Common myeloid progenitor, CD34-positive (primary cell): ENCODE data around the gene DRC3.
"Not testable (repeated sequence)": the region's sequence is repeated elsewhere in the genome, so short reads cannot be mapped to it uniquely, and the experiment has no call there.

ENCODE experiments used
- CTCF ChIA-PET: fragments of 350-600 bp; sonication (Branson Sonifier 250); formaldehyde crosslinking; loops from one replicate; lab custom pipeline; 2021; ENCODE audit warnings: antibody characterized with exemption; lab: Charles Lee
- POLR2A ChIA-PET: fragments of 350-600 bp; sonication (Branson Sonifier 250); formaldehyde crosslinking; loops from one replicate; lab custom pipeline; 2021; ENCODE audit warnings: antibody characterized with exemption; lab: Charles Lee
- DNase-seq, 3 donors: peaks; one replicate each; pipeline versions ENCODE4 v3.0.0 to v3.0.0-alpha.2; 2013
- H3K27ac ChIP-seq, 2 experiments: 1 replicate in 1 of 2; 2 replicates in 1 of 2; pipeline ENCODE4 v1.7.0; 2013; ENCODE audit warnings: inconsistent platforms in 2 of 2, low read length in 2 of 2, mild to moderate bottlenecking in 2 of 2, low read depth in 1 of 2, moderate library complexity in 1 of 2; ENCODE audit not compliant: severe bottlenecking in 2 of 2, insufficient read depth in 1 of 2, poor library complexity in 1 of 2
- H3K27me3 ChIP-seq, 5 experiments: replicated peaks in 2 of 5; 1 replicate in 3 of 5; 2 replicates in 2 of 5; pipeline versions ENCODE4 v1.6.1 to v1.7.0; 2013; ENCODE audit warnings: low read length in 4 of 5, mild to moderate bottlenecking in 2 of 5, moderate library complexity in 2 of 5, inconsistent platforms in 1 of 5; ENCODE audit not compliant: insufficient read depth in 5 of 5, control insufficient read depth in 4 of 5
- H3K36me3 ChIP-seq, 4 experiments: 1 replicate in 2 of 4; 2 replicates in 2 of 4; pipeline versions ENCODE4 v1.6.1 to v1.7.0; 2013; ENCODE audit warnings: low read length in 3 of 4, control low read depth in 1 of 4, mild to moderate bottlenecking in 1 of 4; ENCODE audit not compliant: control insufficient read depth in 4 of 4, insufficient read depth in 4 of 4
- H3K4me1 ChIP-seq, 4 experiments: 1 replicate in 3 of 4; 2 replicates in 1 of 4; pipeline versions ENCODE4 v1.6.1 to v1.7.1; 2013; ENCODE audit warnings: low read length in 3 of 4, mild to moderate bottlenecking in 3 of 4, control low read depth in 1 of 4, inconsistent platforms in 1 of 4, moderate library complexity in 1 of 4; ENCODE audit not compliant: control insufficient read depth in 4 of 4, insufficient read depth in 4 of 4; ENCODE audit errors: control extremely low read depth in 1 of 4
- H3K4me3 ChIP-seq, 7 experiments: 1 replicate in 4 of 7; 2 replicates in 3 of 7; pipeline versions ENCODE4 v1.5.1 to v1.7.0; 2013; ENCODE audit warnings: mild to moderate bottlenecking in 7 of 7, low read length in 6 of 7, moderate library complexity in 6 of 7, inconsistent platforms in 2 of 7, low read depth in 2 of 7, control low read depth in 1 of 7; ENCODE audit not compliant: insufficient read depth in 4 of 7, control insufficient read depth in 1 of 7; ENCODE audit errors: extremely low read depth in 1 of 7
- H3K9me3 ChIP-seq, 5 experiments: 1 replicate in 4 of 5; 2 replicates in 1 of 5; pipeline versions ENCODE4 v1.6.1 to v1.7.1; 2013; ENCODE audit warnings: low read length in 4 of 5, mild to moderate bottlenecking in 2 of 5, inconsistent platforms in 1 of 5, low read depth in 1 of 5, moderate library complexity in 1 of 5; ENCODE audit not compliant: control insufficient read depth in 4 of 5, insufficient read depth in 2 of 5; ENCODE audit errors: control extremely low read depth in 1 of 5
- WGBS: methylation state at CpG from one replicate; pipeline ENCODE4 v1.1.5; 2013; ENCODE audit not compliant: insufficient coverage; 5-methylcytosine and 5-hydroxymethylcytosine counted together

DRC3 gene

GRCh38 chr17:17934806-17935205, 37.9 kb upstream of the DRC3 start:
- POLR2A ChIA-PET = no interaction called here
- no peaks in the 10 kb centered on the region for H3K36me3 ChIP-seq
- CTCF ChIA-PET = interaction anchor here (0.9 to 1.7 kb wide), 3 partner anchors 10 to 31 kb away, joined by 3 to 5 read pairs (median 3); no protein-coding TSS in a partner anchor
- WGBS = 21% methylated on average over 3 of the region's 3 CpGs
- no peak overlapping the region for H3K4me3 ChIP-seq
- H3K27ac ChIP-seq = no peak overlapping the region
- H3K27me3 ChIP-seq = no peaks in the 10 kb centered on the region
- H3K4me1 ChIP-seq = peaks cover 4 to 27% (median 15%) of the 10 kb centered on the region in 4 experiments
- no peaks in the 10 kb centered on the region for H3K9me3 ChIP-seq
- peak in 2 of 3 donors; percentile 42 to 60 for DNase-seq

DNA sequence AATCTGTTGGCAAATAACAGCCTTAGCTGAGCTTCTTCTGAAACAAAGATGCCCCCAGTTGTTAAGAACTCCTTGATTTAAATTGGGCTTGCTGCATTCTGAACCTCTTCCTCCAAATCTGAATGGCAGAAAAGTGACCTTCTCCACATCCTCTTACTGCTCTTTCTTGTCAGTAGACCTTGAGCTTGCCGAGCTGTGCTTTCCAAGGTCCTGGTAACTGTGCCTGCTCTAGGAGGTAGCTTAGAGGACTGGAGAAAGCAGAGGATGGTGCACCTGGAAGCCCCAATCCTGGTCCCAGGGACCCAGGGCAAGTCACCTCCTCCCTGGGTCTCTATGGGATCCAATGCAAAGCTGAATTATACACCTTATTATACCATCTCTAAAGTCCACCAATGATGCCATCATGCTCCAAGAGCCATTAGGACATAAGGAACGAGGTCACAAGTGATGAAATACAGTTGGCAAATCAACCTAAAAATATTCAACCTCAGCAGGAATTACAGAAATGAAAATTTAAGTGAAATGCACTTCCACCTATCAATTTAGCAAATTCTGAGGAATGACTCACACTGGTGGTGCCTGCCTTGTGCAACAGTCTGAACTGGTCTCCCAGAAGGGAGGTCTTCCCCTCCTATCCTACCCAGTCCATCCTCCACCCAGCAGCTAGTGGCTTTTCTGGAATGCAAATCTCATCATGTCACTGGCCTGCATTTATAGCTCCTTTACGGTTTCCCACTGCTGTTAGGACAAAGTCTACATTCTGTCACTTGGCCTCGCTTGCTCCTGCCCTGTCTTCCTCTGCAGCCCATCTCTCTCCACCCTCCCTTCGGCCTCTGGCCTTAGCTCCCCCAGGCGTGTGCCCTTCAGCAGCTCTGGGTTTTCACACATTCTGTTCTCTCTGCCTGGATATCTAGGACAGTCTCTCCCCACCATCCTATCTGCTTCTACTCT, 37.1 kb upstream of the DRC3 start:
- CTCF ChIA-PET = interaction anchor here (0.9 to 1.7 kb wide), 4 partner anchors 9 to 30 kb away, joined by 3 to 5 read pairs (median 3); no protein-coding TSS in a partner anchor
- Histone ChIP-seq H3K27me3 (no peaks in the 10 kb centered on the region), H3K4me3 (peak overlapping the region in 1 of 7 experiments; percentile 18), H3K9me3 (no peaks in the 10 kb centered on the region), H3K36me3 (no peaks in the 10 kb centered on the region), H3K27ac (no peak overlapping the region), H3K4me1 (peaks cover 4 to 27% (median 15%) of the 10 kb centered on the region in 4 experiments)
- 76% methylated on average over 6 of the region's 6 CpGs for WGBS
- POLR2A ChIA-PET = no interaction called here
- peak in 2 of 3 donors; percentile 49 to 56 for DNase-seq

DNA sequence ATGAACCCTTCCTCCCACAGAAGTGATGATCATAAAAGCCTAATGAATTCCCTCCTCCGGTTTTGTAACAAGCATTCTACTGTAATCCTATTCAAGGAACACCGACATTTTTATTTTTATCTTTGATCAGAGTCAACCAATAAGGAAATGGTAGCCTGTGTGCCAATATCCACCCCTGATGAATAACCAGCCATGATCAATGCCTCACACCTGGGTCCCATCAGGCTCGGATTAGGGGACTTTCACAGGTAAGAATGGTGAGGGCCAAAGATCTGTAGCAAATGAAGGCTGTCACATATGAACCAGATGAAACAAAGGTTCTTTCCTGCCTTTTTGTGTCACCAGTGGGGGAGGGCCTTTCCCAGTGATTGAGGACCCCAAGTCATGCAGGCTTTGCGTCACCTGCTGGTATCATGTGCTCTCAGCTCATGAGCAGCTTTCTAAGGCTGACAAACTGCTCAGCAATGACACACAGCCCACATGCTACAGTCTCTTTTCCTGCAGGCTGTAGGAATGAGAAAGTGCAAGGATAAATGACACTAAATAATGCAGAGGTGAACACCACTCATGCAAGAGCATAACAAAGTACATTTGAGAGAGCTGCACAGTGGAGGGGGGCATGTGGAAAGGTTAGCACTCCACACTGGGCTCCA, 35.3 kb upstream of the DRC3 start:
- POLR2A ChIA-PET = no interaction called here
- Histone ChIP-seq H3K4me1 (peaks cover 4 to 22% (median 15%) of the 10 kb centered on the region in 4 experiments), H3K27ac (no peak overlapping the region), H3K27me3 (no peaks in the 10 kb centered on the region), H3K4me3 (no peak overlapping the region), H3K36me3 (no peaks in the 10 kb centered on the region), H3K9me3 (no peaks in the 10 kb centered on the region)
- CTCF ChIA-PET = interaction anchor here (0.9 kb wide), 1 partner anchor 9 kb away, joined by 4 read pairs; no protein-coding TSS in a partner anchor
- DNase-seq = no peak
- 100% methylated on average over 4 of the region's 4 CpGs for WGBS

DNA sequence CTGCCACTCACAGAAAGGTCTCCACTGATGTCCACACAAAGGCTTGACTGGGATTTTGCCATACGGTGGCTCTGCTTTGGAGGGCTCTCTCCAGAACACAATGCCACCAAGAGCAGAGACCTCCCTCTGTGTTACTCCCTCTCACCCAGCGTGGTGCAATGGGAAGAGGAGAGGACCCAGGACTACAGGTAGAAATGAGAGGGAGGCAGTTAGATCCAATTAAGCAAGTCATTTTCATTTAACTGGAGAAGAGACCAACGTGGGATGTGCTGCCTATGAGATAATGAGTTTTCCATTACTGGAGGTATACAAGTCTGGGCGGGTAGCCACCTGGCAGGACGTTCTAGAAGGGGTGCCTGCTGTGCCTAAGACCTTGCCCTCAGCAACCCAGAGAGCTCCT, 34.7 kb upstream of the DRC3 start:
- DNase-seq = no peak
- POLR2A ChIA-PET = no interaction called here
- no peaks in the 10 kb centered on the region for H3K36me3 ChIP-seq
- no peak overlapping the region for H3K4me3 ChIP-seq
- no peaks in the 10 kb centered on the region for H3K9me3 ChIP-seq
- H3K27ac ChIP-seq = no peak overlapping the region
- CTCF ChIA-PET = interaction anchor here (0.9 kb wide), 1 partner anchor 9 kb away, joined by 4 read pairs; no protein-coding TSS in a partner anchor
- H3K27me3 ChIP-seq = no peaks in the 10 kb centered on the region
- peaks cover 4 to 22% (median 15%) of the 10 kb centered on the region in 4 experiments for H3K4me1 ChIP-seq
- WGBS = 94% methylated on average over 4 of the region's 5 CpGs

DNA sequence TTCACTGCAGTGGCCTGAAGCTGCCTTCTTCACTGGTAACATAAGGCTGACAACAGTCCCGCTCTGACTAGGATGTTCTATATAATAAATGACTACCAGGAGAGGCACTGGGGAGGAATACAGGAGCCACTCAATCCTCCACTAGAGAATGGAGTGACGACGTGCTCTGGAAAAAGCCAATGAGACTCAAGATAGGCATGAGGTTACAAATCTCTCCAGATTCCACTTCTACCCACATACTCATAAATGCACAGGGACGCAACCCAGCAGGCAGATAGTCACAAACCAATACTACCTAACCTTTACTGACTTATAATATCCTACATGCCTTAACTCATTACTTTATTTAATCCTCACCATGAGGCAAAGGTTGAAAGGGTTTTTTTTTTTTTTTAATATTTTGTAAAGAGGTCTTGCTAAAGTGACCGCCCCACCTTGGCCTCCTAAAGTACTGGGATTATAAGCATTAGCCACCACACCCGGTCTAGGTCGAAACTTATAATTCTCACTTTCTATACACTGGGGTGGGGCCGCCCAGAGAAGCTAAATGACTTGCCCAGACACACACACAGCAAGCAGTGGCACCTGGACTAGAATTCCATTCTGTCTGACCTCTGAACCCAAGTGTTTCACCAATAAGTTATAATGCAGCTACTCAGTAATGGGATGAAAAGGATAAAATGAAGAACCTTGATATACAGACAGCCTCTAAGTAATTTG, 34.1 kb upstream of the DRC3 start:
- no peak overlapping the region for H3K27ac ChIP-seq
- H3K36me3 ChIP-seq = no peaks in the 10 kb centered on the region
- H3K27me3 ChIP-seq = no peaks in the 10 kb centered on the region
- H3K9me3 ChIP-seq = no peaks in the 10 kb centered on the region
- WGBS = 94% methylated on average over 6 of the region's 8 CpGs
- POLR2A ChIA-PET = interaction anchor here (0.5 kb wide), 1 partner anchor 16 kb away, joined by 5 read pairs; no protein-coding TSS in a partner anchor
- CTCF ChIA-PET = interaction anchor here (0.9 kb wide), 1 partner anchor 8 kb away, joined by 4 read pairs; no protein-coding TSS in a partner anchor
- no peak for DNase-seq
- H3K4me1 ChIP-seq = peaks cover 4 to 26% (median 18%) of the 10 kb centered on the region in 4 experiments
- H3K4me3 ChIP-seq = no peak overlapping the region

GRCh38 chr17:17939941-17940340, 32.7 kb upstream of the DRC3 start:
- DNase-seq, H3K4me3 ChIP-seq, H3K9me3 ChIP-seq, H3K27ac ChIP-seq, H3K36me3 ChIP-seq, H3K27me3 ChIP-seq, CTCF ChIA-PET, POLR2A ChIA-PET: not testable (repeated sequence)
- WGBS = 100% methylated on average over 4 of the region's 7 CpGs
- H3K4me1 ChIP-seq = peaks cover 4 to 22% (median 14%) of the 10 kb centered on the region in 4 experiments
